GM21576 (cell line): ENCODE measurements around the gene FILIP1L.
"Not testable (repeated sequence)": the region's sequence is repeated elsewhere in the genome, so short reads cannot be mapped to it uniquely, and the experiment has no call there.

Experiments used
- ATAC-seq: cut with Tn5 transposase; IDR thresholded peaks from one replicate; pipeline ENCODE4 v1.9.1; 2021; ENCODE audit warnings: mild to moderate bottlenecking, moderate library complexity; ENCODE audit not compliant: unreplicated experiment

FILIP1L gene

GRCh38 chr3:100099621-100100020, 14.7 kb downstream of the FILIP1L start:
- no peak for ATAC-seq

DNA sequence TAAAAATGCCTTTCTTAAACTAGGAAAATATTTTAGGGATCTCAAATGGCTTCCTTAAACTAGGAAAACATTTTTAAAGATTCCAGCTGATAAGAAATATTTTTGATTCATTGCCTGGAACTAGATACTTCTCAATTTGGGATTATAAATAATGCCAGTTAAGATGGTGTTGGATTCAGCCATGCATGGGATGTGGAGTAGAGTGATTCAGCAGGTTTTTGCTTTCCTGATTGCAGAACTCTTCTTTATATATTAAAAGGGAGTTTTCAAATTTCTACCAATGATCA, 15.6 kb downstream of the FILIP1L start:
- ATAC-seq = no peak

DNA sequence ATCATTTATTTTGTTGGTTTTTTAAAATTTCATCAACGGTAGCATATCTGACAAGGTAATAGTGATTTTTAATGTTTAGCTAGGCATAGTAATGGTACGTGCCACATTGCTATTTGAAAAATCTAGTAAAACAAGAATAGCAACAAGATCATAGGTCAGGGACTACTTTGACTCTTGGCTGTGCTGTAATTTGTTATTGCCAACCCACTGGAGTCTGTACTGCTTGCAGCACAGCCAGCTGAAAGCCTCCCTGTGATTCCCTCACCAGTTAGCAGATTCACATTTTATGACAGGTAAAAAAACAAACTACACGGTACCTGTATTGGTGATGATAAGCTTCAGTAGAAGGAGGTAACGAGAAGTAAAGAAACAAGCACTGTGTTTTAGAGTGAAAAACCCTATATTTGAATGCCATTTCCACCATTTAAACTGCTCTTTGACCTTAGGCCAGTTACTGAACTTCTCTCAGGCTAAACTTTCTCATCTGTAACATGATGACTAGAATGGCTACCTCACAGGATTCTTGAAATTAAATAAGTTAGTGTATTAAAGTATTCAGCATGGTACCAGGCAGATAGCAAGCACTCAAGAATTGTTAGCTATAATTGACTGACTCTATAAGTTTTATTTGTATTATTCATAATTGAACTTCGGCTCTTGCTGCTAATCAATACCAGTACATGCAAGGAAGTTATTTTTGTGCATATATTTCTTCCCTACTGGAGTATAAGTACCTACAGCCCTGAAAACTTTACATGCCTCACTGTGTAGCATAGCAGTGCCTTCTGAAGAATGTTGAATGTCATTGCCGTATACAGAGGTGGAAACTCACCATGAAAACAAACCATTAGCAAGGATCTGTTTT, 16.1 kb downstream of the FILIP1L start:
- ATAC-seq = no peak

DNA sequence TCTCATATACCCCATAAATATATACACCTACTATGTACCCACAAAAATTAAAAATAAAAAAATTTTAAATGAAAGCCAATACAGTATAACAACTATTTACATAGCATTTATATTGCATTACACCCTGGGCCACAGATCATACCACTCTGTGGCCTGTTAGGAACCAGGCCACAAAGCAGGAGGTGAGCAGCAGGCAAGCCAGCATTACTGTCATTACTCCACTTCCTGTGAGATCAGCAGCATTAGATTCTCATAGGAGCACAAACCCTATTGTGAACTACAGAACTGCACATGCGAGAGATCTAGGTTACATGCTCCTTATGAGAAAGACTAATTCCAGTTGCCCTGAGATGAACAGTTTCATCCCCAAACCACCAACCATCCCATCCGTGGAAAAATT, 17.4 kb downstream of the FILIP1L start:
- no peak for ATAC-seq

DNA sequence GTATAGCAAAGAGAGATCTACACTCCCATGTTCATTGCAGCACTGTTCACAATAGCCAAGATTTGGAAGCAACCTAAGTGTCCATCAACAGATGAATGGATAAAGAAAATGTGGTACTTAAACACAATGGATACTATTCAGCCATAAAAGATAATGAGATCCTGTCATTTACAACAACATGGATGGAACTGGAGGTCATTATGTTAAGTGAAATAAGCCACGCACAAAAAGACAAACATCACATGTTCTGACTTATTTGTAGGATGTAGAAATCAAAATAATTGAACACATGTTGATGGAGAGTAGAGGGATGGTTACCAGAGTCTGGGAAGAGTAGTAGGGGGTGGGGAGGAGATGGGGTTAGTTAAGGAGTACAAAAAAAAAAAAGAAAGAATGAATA, 18.0 kb downstream of the FILIP1L start:
- not testable (repeated sequence) for ATAC-seq

GRCh38 chr3:100093831-100094230, 20.5 kb downstream of the FILIP1L start:
- no peak for ATAC-seq

DNA sequence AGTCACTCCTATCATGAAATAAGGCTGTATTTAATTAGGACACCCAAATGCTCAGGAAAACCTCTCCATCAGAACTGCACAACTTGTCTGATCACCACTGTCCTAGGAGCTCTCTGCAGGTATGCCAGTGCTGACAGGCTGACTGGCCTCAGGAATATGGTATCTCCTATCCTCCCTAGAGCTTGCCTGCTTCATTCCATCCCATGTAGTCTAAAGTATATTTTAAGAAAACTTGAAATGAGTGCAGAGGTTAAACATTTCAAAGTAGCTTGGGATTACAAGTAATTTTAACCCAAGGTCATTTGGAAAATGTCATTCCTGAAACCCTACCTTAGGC, 23.7 kb downstream of the FILIP1L start:
- ATAC-seq = peak; percentile 2

- peak; percentile 65 for ATAC-seq
These were observed 24.3 kb downstream of the FILIP1L start for GRCh38 chr3:100089812-100090668.

DNA sequence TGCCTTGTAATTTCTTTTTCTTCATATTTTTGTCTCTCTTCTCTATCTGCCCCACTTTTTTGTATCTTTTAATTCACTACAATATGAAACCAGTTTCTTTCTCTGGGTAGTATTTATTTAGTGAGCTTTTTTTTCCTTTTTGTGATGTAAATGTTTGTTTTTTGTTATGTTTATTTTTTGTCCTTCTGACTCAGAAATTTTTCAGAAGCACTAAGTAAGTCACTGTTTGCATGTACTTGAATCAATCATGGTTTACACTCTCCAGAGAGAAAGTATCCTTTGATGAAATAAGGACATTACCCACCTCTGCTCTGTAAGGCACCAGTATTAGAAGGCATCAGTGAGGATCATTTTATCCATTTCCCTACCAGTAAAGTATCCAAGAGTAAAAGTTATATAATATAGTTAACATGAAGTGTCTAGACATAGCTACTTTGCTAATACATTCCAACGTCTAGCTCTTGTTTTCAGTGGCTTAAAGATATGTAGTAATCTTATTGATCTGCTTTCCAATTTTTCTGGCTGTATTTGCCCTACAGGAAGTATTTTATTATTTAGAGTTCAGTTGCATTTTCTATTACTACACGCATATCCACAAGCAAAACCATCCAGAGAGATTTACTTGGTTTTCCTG, 25.4 kb downstream of the FILIP1L start:
- no peak for ATAC-seq

DNA sequence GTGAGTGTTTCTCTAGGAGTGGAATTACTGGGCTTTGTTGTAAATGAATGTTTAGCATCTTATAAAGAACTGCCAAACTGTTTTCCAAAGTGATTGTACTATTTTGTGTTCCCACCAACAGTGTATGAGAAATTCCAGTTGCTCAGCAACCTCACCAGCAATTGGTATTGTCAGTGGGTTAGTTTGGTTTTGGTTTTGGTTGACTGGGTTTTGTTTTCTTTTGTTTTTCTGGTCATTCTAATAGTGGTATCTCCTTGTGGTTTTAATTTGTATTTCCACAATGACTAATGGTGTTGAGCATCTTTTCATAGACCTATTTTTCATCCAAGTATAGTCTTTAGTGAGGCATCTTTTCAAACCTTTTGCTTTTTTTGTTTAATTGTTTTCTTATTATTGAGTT, 27.1 kb downstream of the FILIP1L start:
- peak; percentile 89 for ATAC-seq

DNA sequence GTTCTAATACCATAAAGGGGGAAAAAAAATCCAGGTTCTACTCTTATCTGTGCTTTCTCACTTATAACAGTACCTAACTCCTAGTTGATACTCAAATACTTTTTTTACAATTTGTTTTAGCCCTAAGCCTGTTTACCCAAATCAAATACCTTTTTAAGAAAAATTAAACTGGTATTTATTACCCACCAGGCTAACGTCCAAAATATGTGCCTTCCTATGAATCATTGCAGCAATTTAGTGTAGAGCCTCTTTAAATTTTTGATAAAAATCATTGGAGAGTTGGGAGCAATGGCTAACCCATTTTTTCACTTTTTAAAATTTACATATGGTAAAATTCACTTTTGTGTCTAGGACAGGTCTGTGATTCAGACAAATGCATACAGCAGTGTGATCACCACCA, 27.9 kb downstream of the FILIP1L start:
- no peak for ATAC-seq

DNA sequence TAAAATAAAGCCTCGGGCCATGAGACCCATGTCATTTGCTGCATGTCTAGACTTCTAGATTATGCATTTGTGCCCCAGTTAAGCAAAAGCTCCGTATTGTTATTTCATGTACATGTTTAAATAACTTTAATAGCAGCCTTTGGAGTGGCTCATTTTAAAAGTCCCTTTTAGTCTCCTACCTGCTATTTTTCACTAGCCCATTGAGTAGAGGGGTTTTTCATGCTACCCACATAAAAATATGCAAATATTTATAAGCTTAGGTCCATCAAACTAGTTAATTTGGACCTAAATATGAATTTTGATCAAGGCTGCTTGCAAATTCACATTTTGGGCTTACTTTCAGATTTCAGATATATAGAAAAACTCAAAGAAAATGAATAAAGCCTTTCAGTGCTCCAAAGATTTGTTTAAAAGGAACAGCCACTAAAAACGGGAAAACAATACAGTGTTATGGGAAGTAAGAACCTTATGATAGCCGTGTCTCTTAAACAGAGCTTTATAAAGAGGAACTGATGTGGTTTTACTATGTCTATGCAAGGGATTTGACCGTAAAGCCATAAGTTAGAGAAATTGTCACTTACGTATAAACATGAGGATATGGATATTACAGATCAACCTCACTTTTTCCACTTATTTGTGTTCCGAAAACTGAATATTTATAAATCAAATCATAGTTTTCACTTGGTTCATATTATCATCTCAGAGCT, 30.0 kb downstream of the FILIP1L start:
- no peak for ATAC-seq

DNA sequence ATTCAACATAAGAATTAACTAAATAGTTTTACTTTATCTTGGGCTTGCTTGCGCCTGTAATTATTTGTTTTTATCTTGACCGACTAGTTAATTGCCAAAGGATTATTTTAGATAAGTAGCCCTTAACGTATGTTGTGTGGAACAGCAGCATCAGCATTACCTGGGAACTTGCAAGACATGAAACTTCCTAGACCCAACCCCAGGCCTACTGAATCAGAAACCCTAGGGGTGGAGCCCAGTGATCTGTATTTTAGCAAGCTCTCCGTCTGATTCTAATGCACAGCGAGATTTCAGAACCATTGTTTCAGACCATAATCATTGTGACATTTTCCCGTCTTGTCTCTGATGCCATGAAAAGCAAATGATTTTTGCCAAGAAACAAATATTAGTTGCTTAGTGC, 31.1 kb downstream of the FILIP1L start:
- no peak for ATAC-seq

DNA sequence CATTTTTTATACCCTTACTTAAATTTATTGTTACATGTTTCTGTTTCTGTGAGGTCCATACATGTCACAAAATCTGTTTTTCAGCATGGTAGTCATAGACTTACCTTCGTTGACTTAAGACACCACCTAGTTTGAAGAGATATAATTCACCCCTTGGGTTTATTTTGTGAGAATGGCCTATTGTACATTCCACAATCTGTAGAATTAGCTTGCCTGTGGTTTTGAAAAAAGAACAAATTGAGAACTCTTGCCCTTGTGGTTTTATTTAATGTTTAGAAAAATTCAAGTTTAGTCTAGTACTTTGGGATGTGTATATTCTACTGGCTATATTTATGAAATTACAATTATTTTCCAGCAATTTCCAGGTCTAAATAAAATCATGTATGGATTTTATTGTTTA, 31.6 kb downstream of the FILIP1L start:
- ATAC-seq = no peak

DNA sequence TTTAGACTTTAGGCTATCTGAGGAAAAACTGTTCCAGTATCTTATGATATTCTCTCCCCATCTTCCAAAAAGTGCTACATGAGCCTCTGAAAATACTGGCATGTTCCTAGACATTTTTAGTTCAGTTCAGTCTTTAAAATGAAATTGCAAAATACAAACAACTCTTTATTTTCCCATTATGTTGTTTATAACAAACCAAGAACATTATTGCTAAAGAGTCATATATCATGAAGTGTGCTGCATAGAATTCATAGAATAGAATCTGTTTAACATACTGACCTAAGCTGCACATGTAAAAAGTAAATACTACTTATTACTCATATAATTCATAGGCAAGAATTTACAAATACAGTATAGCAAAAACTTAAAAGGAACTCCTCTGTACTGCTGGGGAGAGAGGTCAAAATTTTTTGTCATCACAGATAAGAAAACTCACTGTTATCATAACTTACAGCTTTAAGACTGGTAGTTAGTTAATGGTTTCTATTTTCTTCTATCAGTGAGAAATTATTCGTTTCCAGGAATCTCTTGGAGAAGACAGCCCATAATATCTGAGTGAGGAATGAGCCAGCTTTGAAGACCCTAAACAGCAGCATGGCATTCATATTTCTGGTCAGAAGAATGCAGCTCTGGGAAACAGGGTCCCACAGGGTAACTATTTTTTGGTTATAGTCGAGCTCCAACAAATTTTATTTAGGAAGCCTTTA, 32.2 kb downstream of the FILIP1L start:
- no peak for ATAC-seq

DNA sequence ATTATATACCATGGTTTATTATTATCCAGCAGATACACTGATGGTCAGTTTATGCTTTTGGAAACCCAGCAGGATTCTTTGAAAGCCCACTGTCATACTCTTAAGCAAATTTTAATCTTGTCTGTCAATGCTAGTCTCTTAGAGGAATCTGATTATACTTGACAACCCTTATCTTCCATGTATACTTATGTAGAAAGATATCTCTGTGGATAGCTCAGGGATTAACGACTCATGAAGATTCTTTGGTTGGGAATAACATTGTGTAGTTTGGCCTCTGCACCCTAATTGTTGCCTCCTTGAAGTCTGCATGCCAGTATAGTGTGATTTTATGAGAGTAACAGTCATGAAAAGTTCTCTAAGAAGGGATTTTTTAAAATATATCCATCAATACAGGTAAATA, 33.0 kb downstream of the FILIP1L start:
- no peak for ATAC-seq

GRCh38 chr3:100080573-100080972, 33.7 kb downstream of the FILIP1L start:
- no peak for ATAC-seq

- no peak for ATAC-seq
These were observed 35.0 kb downstream of the FILIP1L start for GRCh38 chr3:100079328-100079727.

DNA sequence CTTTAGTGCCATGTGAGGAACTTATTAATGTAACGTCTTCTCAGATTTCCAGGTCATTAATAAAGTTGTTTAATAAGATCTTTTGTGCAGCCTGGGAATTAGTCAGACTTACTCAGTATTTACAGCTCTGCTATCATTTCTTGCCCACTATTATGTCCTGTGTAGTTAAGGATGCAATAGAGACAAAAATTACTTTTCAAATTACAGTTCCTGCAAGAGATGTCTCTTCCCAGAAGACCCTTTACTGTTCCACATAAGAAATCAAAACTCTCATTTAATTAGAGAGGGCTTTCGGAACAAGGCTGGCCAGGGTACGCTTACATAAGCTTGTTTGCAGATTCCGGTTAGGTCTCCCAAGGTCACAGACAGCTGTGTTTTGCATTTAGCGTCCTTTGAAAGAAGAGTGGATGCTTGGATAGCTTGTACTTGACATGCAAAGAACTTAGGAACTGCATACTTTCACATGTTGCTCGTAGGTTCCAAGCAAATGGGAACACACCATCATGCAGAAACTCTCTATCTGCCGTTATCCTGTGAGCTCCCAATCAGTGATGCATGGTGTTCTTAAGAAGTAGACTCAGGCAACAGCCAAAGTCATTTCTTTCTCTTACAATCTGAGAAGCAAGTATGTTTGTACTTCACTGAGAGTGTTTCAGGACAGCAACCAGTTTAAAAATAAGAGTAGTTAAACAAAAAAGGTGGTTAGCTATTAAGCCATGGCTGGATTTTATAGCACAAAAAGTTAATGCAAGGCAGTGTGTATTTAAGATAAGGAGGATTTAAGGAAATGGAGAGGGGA, 37.4 kb downstream of the FILIP1L start:
- ATAC-seq = no peak
